ENCODE data around the gene NAV2. TPM values are rescaled to one million over a fixed set of nuclear protein-coding genes. Genes with fewer than 3 reads are reported as not detected.

The NAV2 gene
- total RNA-seq, 1 experiment from 2014 or later: 2.1 TPM

- TF ChIP-seq, protein P1, sequence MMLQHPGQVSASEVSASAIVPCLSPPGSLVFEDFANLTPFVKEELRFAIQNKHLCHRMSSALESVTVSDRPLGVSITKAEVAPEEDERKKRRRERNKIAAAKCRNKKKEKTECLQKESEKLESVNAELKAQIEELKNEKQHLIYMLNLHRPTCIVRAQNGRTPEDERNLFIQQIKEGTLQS (IDR thresholded peaks at IDR 0.05): no peak
- TF ChIP-seq, protein P2, sequence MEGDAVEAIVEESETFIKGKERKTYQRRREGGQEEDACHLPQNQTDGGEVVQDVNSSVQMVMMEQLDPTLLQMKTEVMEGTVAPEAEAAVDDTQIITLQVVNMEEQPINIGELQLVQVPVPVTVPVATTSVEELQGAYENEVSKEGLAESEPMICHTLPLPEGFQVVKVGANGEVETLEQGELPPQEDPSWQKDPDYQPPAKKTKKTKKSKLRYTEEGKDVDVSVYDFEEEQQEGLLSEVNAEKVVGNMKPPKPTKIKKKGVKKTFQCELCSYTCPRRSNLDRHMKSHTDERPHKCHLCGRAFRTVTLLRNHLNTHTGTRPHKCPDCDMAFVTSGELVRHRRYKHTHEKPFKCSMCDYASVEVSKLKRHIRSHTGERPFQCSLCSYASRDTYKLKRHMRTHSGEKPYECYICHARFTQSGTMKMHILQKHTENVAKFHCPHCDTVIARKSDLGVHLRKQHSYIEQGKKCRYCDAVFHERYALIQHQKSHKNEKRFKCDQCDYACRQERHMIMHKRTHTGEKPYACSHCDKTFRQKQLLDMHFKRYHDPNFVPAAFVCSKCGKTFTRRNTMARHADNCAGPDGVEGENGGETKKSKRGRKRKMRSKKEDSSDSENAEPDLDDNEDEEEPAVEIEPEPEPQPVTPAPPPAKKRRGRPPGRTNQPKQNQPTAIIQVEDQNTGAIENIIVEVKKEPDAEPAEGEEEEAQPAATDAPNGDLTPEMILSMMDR (IDR thresholded peaks at IDR 0.05 in 2 of 3, conservative IDR thresholded peaks at IDR 0.05 in 1 of 3; ENCODE audit: borderline replicate concordance in 1 of 3, insufficient read depth in 1 of 3, low read depth in 2 of 3, low read length in 2 of 3): no peak
- TF ChIP-seq ZNF274 (IDR thresholded peaks at IDR 0.05; ENCODE audit: low read depth, low read length) (no peak), SP1 (IDR thresholded peaks at IDR 0.05; ENCODE audit: low read depth) (no peak)
These were observed 251.2 kb downstream of the NAV2 start (continued) for GRCh38 chr11:19963697-19964387.

GRCh38 chr11:19966441-19966840, 253.8 kb downstream of the NAV2 start:
- ChIA-PET CTCF (no interaction called here), RAD21 (ENCODE audit: low non-redundant PET in 1 of 2, low total read pairs in 2 of 2, uncharacterized antibody in 2 of 2, unreplicated experiment in 2 of 2) (no interaction called here), POLR2A (no interaction called here)
- Histone ChIP-seq H3K4me1 (ENCODE audit: control insufficient read depth in 1 of 2, insufficient read depth in 2 of 2, low read length in 2 of 2) (no peaks in the 10 kb centered on the region), H2AFZ (ENCODE audit: low read depth, low read length, poor library complexity, severe bottlenecking) (no peak overlapping the region), H3K27ac (ENCODE audit: low read depth, low read length) (no peak overlapping the region), H4K20me1 (ENCODE audit: insufficient read depth) (no peaks in the 10 kb centered on the region), H3K79me2 (ENCODE audit: insufficient read depth, low read length) (no peaks in the 10 kb centered on the region), H3K9ac (ENCODE audit: low read length) (no peak overlapping the region), H3K27me3 (ENCODE audit: insufficient read depth, low read length) (no peaks in the 10 kb centered on the region), H3K4me2 (ENCODE audit: low read length) (no peak overlapping the region), H3K9me3 (ENCODE audit: control insufficient read depth in 1 of 2, insufficient read depth in 1 of 2, low read depth in 1 of 2, low read length in 2 of 2) (no peaks in the 10 kb centered on the region), H3K9me2 (ENCODE audit: insufficient read depth) (no peaks in the 10 kb centered on the region), H3K36me3 (ENCODE audit: control insufficient read depth in 1 of 2, insufficient read depth in 2 of 2, low read length in 2 of 2) (no peaks in the 10 kb centered on the region), H3K4me3 (replicated peaks in 1 of 2; ENCODE audit: low read depth in 1 of 2, low read length in 2 of 2) (no peak overlapping the region)
- no peak for TF ChIP-seq RAD21 (IDR thresholded peaks at IDR 0.05; ENCODE audit: low read depth)
- no TSS peak for BruUV-seq (replicated peaks)
- intact Hi-C loops (cut with micrococcal nuclease): no loop called here
- ATAC-seq: no peak
- no peak for DNase-seq (ENCODE audit: low read depth, low spot score)

All from HCT116 (cell line).